ENCODE data around the gene MIA2.

GRCh38 chr14:39416072-39416471 is 182.4 kb downstream of the MIA2 start:
- no peak for TF ChIP-seq SP1 (IDR thresholded peaks at IDR 0.05)
- TF ChIP-seq, protein P1, sequence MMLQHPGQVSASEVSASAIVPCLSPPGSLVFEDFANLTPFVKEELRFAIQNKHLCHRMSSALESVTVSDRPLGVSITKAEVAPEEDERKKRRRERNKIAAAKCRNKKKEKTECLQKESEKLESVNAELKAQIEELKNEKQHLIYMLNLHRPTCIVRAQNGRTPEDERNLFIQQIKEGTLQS (IDR thresholded peaks at IDR 0.05), result no peak
- TF ChIP-seq ZBTB33 (IDR thresholded peaks at IDR 0.05), result no peak
- no peak for TF ChIP-seq CTCF (IDR thresholded peaks at IDR 0.05; ENCODE audit: low read depth, low read length, missing input control)
- TF ChIP-seq, protein P2, sequence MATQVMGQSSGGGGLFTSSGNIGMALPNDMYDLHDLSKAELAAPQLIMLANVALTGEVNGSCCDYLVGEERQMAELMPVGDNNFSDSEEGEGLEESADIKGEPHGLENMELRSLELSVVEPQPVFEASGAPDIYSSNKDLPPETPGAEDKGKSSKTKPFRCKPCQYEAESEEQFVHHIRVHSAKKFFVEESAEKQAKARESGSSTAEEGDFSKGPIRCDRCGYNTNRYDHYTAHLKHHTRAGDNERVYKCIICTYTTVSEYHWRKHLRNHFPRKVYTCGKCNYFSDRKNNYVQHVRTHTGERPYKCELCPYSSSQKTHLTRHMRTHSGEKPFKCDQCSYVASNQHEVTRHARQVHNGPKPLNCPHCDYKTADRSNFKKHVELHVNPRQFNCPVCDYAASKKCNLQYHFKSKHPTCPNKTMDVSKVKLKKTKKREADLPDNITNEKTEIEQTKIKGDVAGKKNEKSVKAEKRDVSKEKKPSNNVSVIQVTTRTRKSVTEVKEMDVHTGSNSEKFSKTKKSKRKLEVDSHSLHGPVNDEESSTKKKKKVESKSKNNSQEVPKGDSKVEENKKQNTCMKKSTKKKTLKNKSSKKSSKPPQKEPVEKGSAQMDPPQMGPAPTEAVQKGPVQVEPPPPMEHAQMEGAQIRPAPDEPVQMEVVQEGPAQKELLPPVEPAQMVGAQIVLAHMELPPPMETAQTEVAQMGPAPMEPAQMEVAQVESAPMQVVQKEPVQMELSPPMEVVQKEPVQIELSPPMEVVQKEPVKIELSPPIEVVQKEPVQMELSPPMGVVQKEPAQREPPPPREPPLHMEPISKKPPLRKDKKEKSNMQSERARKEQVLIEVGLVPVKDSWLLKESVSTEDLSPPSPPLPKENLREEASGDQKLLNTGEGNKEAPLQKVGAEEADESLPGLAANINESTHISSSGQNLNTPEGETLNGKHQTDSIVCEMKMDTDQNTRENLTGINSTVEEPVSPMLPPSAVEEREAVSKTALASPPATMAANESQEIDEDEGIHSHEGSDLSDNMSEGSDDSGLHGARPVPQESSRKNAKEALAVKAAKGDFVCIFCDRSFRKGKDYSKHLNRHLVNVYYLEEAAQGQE (IDR thresholded peaks at IDR 0.05), result no peak
- TF ChIP-seq MAX (IDR thresholded peaks at IDR 0.05), result no peak
- TF ChIP-seq TAF1 (conservative IDR thresholded peaks at IDR 0.05), result no peak
- no peak for TF ChIP-seq RAD21 (IDR thresholded peaks at IDR 0.05)
- TF ChIP-seq YY1 (IDR thresholded peaks at IDR 0.05), result no peak
- no peak for TF ChIP-seq GABPA (IDR thresholded peaks at IDR 0.05 in 1 of 2, conservative IDR thresholded peaks at IDR 0.05 in 1 of 2)
- no peak for TF ChIP-seq FOXA1 (IDR thresholded peaks at IDR 0.05)
- TF ChIP-seq HNF4A (conservative IDR thresholded peaks at IDR 0.05), result no peak

Data from liver (tissue), 3 donors.